Progenitor cell of endocrine pancreas (in vitro differentiated cells): Measurements from ENCODE around the gene PRKAG1. TPM values are rescaled to one million over a fixed set of nuclear protein-coding genes. Genes with fewer than 3 reads are reported as not detected.

ENCODE experiments used
- DNase-seq: peaks from one replicate; pipeline ENCODE4 v3.0.0; 2021; ENCODE audit warnings: low spot score; ENCODE audit not compliant: unreplicated experiment
- H3K27ac Mint-ChIP-seq: 2 replicates; pipeline ENCODE4 v1.8.0; 2021; ENCODE audit warnings: mild to moderate bottlenecking, moderate library complexity, mixed read lengths
- H3K27me3 Mint-ChIP-seq: 2 replicates; pipeline ENCODE4 v1.8.0; 2021; ENCODE audit warnings: mixed read lengths
- H3K36me3 Mint-ChIP-seq: 2 replicates; pipeline ENCODE4 v1.8.0; 2022; ENCODE audit warnings: mixed read lengths; ENCODE audit not compliant: insufficient read depth
- H3K4me1 Mint-ChIP-seq: 2 replicates; pipeline ENCODE4 v1.8.0; 2021; ENCODE audit warnings: low read depth, mixed read lengths
- H3K4me3 Mint-ChIP-seq: 2 replicates; pipeline ENCODE4 v1.8.0; 2021; ENCODE audit warnings: low read depth, mild to moderate bottlenecking, moderate library complexity, mixed read lengths
- H3K9me3 Mint-ChIP-seq: 2 replicates; pipeline ENCODE4 v1.8.0; 2021; ENCODE audit warnings: low read depth, mixed read lengths
- total RNA-seq: library from RNA; stranded (reverse); gene quantifications from 2 replicates; pipeline ENCODE4 v1.2.1, GENCODE V29; 2021
- TF ChIP-seq, protein P1 (sequence below): fragments of 200-600 bp; sonication (generic); IDR thresholded peaks from one replicate; pipeline ENCODE4 v1.5.0; 2021; ENCODE audit warnings: antibody characterized with exemption, mild to moderate bottlenecking; ENCODE audit not compliant: unreplicated experiment

The PRKAG1 gene
- total RNA-seq, 1 donor from 2014 or later = 52.7 TPM

DNA sequence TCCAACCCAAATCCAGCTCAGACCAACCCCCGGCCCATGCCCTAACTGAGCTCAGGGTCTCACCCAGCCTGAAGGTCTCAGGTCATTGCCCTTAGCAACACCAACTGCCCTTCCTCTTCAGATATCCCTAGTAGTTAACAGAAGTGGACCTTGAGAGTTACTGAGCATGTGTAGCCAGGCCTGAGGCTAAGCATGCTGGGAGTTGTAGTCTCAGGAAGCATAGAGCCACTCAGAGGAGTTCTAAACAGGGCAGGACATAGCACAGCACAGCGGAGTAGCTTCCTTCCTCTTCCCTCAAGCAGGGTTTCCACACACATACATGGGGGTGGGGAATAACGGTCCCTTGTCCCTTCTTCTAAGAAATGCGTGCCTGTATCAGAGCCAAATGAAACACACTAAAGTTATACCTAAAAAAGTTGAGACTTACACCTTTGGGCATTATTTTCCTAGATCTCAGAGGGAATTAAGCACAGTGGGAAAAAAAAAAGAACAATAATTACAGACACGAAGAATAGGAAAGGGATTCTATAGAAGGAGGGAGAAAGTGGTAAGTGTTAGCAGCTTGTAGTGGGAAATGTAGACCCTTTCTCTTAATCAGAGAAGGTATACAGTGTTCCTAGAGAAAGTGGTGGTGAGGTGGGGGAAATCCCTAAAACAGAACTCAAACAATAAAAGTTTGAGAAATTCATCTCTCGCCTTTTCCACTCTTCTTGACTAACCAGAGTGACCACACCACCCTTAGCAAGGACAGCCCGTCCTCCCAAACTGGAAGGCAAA lies 37.6 kb upstream of the PRKAG1 start:
- Mint-ChIP-seq H3K4me3 (peak overlapping the region; percentile 96), H3K27me3 (no peaks in the 10 kb centered on the region), H3K4me1 (peaks cover 42% of the 10 kb centered on the region), H3K36me3 (peaks cover 13% of the 10 kb centered on the region), H3K27ac (peak overlapping the region; percentile 25), H3K9me3 (no peaks in the 10 kb centered on the region)
- TF ChIP-seq, protein P1, sequence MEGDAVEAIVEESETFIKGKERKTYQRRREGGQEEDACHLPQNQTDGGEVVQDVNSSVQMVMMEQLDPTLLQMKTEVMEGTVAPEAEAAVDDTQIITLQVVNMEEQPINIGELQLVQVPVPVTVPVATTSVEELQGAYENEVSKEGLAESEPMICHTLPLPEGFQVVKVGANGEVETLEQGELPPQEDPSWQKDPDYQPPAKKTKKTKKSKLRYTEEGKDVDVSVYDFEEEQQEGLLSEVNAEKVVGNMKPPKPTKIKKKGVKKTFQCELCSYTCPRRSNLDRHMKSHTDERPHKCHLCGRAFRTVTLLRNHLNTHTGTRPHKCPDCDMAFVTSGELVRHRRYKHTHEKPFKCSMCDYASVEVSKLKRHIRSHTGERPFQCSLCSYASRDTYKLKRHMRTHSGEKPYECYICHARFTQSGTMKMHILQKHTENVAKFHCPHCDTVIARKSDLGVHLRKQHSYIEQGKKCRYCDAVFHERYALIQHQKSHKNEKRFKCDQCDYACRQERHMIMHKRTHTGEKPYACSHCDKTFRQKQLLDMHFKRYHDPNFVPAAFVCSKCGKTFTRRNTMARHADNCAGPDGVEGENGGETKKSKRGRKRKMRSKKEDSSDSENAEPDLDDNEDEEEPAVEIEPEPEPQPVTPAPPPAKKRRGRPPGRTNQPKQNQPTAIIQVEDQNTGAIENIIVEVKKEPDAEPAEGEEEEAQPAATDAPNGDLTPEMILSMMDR = no peak
- DNase-seq = no peak

DNA sequence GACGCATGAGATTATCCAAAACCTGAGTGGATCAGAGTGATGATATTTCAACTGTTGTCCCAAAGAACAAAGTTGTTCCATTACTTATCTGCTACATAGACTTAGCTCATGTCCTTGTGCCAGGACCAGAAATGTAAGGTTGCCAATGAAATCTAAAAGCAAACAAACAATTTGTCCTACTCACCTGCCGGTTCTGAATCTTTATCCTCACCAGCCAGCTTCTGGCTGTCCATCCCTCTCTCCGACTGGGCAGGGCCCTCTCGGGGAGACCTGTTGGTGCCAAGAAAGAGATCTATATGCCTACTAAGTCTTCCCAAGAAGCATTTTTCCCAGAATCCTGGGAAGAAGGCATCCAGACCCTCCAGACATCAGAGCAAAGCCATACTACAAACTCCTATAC lies 36.5 kb upstream of the PRKAG1 start:
- peaks cover 40% of the 10 kb centered on the region for H3K4me1 Mint-ChIP-seq
- H3K27ac Mint-ChIP-seq = no peak overlapping the region
- no peaks in the 10 kb centered on the region for H3K9me3 Mint-ChIP-seq
- H3K36me3 Mint-ChIP-seq = peaks cover 17% of the 10 kb centered on the region
- H3K4me3 Mint-ChIP-seq = no peak overlapping the region
- no peak for DNase-seq
- H3K27me3 Mint-ChIP-seq = no peaks in the 10 kb centered on the region
- TF ChIP-seq, protein P1 = no peak

DNA sequence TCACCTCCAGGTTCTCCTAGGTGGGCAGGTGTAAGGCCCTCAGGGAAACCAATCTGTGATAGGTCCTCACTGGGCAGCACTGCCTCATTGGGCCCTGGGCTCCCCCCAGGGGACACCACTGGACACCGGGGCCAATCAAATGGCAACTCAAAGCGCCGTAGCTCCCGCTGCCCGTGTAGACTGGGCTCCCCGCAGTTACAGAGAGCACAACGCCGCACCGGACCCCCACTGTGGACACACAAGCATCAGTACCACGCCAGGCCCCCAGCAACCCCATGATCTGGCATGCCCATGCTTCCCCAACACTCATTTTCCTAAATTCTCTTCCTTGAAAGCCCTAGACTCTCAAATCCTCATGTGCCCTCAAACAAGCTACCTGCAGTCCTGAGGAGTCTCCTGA lies 35.9 kb upstream of the PRKAG1 start:
- TF ChIP-seq, protein P1 = no peak
- no peak overlapping the region for H3K27ac Mint-ChIP-seq
- H3K27me3 Mint-ChIP-seq = no peaks in the 10 kb centered on the region
- H3K9me3 Mint-ChIP-seq = no peaks in the 10 kb centered on the region
- H3K4me3 Mint-ChIP-seq = no peak overlapping the region
- H3K36me3 Mint-ChIP-seq = peaks cover 17% of the 10 kb centered on the region
- no peak for DNase-seq
- H3K4me1 Mint-ChIP-seq = peaks cover 40% of the 10 kb centered on the region

DNA sequence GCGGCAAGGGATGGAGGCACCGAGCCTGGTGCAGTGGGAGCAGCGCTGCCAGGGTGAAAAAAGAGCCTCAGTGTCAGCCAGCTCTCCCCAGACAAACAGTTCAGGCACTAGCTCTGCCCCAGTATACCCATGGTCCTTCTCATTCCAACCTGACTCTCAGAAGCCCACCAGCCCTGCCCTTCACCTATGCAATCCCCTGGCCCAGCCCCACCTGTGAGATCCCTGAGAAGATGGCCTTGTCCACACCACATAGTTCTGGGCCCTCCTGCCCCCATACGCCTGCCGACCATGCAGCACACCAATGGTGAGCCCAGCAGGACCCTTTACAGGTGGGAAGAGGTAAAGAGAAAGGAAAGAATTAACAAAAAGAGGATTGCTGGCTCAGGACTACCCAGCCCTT lies 35.5 kb upstream of the PRKAG1 start:
- TF ChIP-seq, protein P1 = no peak
- Mint-ChIP-seq H3K27me3 (no peaks in the 10 kb centered on the region), H3K4me1 (peaks cover 37% of the 10 kb centered on the region), H3K4me3 (no peak overlapping the region), H3K9me3 (no peaks in the 10 kb centered on the region), H3K27ac (no peak overlapping the region), H3K36me3 (peaks cover 17% of the 10 kb centered on the region)
- no peak for DNase-seq

DNA sequence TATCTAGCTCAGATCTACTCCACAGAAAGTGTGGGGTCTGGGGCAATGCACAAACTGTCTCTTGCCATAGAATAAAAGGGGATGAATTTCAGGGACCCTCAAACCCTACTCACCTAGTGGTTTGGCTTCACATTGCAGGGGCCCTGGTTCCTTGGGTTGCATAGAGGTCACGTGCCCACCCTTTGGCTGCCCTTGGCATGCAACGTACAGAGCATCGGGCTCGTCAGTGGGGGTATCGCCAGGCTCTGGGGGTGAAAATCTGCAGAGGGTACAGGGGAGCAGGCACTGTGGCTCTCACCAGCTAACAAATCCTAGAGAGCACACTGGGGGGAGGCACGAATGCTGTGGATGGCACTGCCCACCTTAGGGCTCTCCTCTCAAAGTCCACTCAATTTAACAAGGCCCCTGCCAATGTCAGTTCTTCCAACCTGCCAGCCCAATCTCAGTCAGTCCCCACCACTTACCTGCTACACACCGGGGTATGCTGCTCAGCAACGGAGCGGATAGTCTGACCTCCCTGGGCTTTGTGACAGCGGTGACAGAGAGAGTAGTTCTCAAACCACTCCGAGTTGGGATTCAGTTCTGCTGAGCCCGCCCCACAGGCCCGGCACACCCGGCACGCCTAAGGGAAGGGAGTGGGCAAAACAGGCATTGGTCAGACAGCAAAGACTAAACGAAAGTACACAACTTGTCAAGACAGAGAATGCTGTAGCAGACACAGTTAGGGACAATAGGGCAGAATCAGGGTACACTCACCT lies 34.1 kb upstream of the PRKAG1 start:
- peaks cover 23% of the 10 kb centered on the region for H3K4me1 Mint-ChIP-seq
- no peak for DNase-seq
- H3K36me3 Mint-ChIP-seq = peaks cover 26% of the 10 kb centered on the region
- no peak overlapping the region for H3K4me3 Mint-ChIP-seq
- TF ChIP-seq, protein P1 = no peak
- no peaks in the 10 kb centered on the region for H3K27me3 Mint-ChIP-seq
- no peaks in the 10 kb centered on the region for H3K9me3 Mint-ChIP-seq
- H3K27ac Mint-ChIP-seq = no peak overlapping the region
